Sigmoid colon (tissue), 4 donors: ENCODE measurements around the gene TPK1.

Source experiments
- POLR2A ChIP-seq, 2 donors: fragments of 450-650 bp; IDR thresholded peaks; one replicate each; pipeline ENCODE4 v1.6.1; 2016; ENCODE audit warnings: antibody characterized with exemption in 2 of 2, mild to moderate bottlenecking in 2 of 2, moderate library complexity in 2 of 2
- POLR2AphosphoS5 ChIP-seq, 4 donors: sonication (generic); formaldehyde crosslinking; IDR thresholded peaks; one replicate each; pipeline ENCODE4 v1.6.1; 2017; ENCODE audit warnings: antibody characterized with exemption in 4 of 4
- TF ChIP-seq, protein P1 (sequence below), 4 experiments: fragments of 450-650 bp in 3 of 4; fragments of 200-600 bp in 1 of 4; IDR thresholded peaks; one replicate each; pipeline ENCODE4 v1.5.1; 2016 to 2019; ENCODE audit warnings: antibody characterized with exemption in 4 of 4, mild to moderate bottlenecking in 3 of 4, moderate library complexity in 2 of 4

DNA sequence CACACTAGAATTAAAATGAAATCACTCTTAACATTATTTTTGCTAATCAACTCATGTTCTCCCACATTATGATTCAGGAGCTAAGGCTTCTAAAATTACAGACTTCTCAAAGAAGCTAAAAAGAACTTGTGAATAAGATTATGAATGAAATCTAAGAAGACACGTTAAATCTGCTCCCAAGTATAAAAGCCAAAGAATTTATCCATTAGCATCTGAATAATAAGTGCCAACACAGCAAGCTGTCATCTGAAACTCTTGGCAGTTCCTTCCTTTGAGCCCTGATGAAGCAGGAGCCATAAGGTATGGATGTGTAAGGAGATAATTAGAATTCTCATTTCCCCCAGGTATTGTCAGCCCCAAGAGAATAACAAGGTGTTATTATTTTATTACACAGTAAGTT, 50.3 kb downstream of the TPK1 start:
- TF ChIP-seq, protein P1, sequence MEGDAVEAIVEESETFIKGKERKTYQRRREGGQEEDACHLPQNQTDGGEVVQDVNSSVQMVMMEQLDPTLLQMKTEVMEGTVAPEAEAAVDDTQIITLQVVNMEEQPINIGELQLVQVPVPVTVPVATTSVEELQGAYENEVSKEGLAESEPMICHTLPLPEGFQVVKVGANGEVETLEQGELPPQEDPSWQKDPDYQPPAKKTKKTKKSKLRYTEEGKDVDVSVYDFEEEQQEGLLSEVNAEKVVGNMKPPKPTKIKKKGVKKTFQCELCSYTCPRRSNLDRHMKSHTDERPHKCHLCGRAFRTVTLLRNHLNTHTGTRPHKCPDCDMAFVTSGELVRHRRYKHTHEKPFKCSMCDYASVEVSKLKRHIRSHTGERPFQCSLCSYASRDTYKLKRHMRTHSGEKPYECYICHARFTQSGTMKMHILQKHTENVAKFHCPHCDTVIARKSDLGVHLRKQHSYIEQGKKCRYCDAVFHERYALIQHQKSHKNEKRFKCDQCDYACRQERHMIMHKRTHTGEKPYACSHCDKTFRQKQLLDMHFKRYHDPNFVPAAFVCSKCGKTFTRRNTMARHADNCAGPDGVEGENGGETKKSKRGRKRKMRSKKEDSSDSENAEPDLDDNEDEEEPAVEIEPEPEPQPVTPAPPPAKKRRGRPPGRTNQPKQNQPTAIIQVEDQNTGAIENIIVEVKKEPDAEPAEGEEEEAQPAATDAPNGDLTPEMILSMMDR (IDR thresholded peaks at IDR 0.05): no peak
- TF ChIP-seq POLR2AphosphoS5 (IDR thresholded peaks at IDR 0.05): no peak
- TF ChIP-seq POLR2A (IDR thresholded peaks at IDR 0.05): no peak
